Activated CD4-positive, alpha-beta T cell treated with anti-CD3 and anti-CD28 coated beads, Interleukin-2, amount 50 U/mL, for 24 hours (primary cell): ENCODE data around the gene CEP57L1.

ENCODE experiments used
- DNase-seq, 2 donors: peaks; one replicate each; pipeline ENCODE4 v3.0.0-alpha.2; 2020; ENCODE audit warnings: low read depth in 1 of 2, low spot score in 1 of 2

CEP57L1 gene

DNA sequence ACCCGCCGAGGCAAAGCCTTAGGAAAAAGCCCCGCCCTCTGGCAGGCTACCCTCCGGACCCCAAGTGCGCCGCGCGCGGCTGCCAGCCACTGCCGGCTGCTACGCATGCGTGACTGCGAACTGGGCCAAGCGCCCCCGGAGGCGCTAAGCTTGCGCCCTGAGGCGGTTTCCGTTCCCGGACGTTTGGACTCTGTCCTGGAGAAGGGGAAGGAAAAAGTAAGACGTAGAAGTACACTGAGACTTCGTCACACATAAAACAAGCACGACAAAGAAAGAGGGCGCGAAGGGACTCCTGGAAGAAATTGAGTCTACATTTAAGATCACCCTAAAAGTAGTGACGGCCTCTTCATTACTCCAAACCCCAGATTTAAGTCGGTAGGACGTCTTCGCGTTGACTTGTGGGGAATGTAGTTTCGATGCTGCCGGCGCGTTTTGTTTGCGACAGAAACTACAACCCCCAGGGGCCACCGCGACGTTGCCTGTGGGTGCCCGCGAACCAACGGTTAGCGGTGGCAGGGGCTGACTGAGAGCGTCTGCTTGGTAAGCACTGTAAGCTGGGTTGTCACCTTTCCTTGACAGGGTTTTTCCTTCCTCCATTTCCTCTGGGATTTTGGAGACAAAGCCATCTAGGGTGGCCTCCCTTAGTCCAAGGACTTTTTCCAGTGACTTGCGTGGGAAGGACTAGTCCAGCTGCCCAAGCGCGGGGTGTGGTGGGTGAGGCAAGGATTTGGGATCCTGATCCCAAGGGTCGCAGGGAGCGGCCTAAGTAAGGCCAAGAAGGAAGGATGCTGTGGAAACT lies at the start of gene CEP57L1:
TSS of gene CEP57L1 (plus strand) at position 472 of the 799 bp plus-strand sequence. CDS start 49,715 bp downstream, outside the sequence.
- peak; percentile 89 to 92 for DNase-seq

DNA sequence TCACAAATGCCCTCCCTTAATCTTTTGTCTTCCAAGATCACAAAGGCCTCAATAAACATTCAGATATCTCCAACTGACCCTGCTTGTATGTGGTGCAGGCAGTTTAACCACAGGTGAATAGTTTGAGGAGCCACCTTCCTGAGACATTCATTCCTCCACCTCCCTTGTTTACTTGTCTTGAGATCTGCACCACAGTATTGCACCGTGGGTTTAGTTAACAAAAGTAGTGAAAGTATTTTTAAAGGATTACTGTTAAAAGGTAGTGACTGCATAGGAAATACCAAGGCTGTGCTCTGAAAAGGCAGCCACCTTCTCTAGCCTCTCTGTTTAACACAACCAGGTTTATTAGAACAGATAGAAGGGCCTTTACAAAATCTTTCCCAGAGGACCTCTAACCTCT lies 47.1 kb upstream of the CEP57L1 start:
- DNase-seq, result no peak

DNA sequence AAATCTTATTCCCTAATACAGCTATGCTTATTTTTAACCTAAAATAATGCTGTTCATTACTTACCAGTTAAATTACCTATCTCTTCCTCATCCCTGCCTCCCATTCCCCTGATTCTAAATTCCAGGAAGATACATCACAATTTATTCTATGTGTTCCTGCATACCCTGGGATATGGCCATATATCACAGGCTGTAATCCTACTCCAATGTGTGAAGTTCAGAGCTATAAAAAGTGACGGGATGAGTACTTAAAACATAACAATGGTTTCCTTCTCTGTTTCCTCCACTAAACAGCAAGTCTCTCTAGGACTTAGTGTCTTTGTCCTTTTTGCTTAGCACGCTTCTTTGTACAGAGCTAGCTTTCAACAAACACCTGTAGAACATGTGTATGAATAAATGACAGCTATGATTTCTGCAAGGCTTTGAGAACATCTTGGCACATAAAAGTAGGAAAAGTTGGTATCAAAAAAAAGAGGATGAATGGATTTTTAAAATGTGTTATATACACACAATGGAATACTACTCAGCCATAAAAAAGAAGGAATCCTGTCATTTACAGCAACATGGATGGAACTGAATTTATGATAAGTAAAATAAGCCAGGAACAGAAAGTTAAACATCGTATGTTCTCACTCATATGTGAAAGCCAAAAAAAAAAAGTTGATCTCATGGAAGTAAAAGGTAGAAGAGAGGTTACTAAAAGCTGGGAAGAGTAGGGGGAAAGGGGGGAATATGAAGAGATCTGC lies 46.5 kb upstream of the CEP57L1 start:
- no peak for DNase-seq

DNA sequence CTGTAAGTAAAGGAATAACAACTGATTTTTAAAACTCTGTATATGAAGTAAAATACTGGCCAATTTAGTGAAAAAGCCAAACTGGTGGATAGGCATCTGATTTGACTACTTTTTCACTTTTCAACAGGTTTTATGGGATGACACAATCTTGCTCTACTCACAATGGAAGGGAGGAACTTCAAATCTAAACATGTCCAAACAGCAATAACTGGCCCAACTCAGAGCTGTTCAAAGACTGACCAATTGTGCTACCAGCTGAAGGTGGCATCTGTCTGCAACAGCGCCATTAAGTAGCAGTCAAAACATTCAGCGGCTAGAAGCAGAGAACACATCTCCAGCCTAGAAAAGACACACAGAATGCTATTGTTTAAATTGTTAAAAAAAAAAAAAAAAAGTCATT lies 45.3 kb upstream of the CEP57L1 start:
- DNase-seq, result no peak

DNA sequence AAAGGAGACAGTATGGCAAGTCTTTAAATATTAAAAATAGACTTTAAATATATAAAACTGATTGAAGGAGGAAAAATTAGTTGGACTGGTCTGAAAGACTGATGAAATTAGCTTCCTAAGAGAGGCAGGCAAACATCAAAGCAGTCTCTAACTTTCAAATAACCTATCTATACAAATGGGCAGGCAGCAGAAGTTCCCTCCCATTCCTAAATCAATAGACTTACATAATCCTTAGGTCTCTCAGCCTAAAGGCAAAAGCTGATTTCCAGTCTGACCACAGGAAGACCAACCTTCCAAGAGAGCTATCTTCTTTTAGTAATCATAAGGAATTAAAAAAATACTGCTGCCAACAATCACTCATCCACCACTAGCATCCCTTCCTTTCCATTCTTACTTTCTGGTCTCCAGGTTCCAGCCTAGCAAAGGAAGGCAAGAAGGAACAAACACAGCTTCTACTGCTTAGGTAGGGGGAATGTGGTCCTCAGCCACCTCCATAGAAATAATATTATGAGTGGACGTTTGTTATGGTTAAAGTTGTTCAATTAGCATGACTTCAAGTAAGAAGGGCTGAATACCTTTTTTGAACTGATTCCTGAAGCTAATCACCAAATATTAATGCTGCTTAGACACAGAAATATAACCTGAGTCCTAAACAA lies 44.7 kb upstream of the CEP57L1 start:
- DNase-seq, result no peak

DNA sequence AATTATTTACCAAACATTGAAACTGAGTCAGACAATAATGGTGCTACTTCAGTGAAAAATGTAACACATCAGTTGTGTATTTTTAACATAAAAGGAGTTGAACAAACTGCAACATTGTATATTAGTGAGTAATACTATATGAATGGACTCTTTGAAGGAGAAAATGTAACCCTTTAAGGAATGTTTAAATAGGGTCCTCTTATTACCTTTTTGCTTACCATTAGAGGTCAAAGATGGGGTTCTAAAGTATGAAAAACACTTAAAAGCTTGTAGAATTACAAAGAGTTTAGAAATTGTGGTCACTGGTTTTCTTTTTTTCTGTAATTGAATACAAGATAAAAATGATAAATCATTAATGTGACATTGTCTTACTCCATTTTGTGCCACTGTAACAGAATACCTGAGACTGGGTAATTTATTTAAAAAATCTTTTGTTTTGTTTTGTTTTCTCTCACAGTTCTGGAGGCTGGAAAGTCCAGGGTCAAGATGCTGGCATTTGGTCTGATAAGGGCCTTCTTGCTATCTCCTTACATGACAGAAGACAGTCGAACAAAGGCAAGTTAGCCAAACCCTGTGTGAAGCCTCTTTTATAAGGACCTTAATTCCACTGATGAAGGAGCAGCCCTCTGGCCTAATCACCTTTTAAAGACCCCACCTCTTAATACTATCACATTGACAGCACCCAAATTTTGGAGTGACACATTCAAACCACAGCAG lies 43.8 kb upstream of the CEP57L1 start:
- no peak for DNase-seq

DNA sequence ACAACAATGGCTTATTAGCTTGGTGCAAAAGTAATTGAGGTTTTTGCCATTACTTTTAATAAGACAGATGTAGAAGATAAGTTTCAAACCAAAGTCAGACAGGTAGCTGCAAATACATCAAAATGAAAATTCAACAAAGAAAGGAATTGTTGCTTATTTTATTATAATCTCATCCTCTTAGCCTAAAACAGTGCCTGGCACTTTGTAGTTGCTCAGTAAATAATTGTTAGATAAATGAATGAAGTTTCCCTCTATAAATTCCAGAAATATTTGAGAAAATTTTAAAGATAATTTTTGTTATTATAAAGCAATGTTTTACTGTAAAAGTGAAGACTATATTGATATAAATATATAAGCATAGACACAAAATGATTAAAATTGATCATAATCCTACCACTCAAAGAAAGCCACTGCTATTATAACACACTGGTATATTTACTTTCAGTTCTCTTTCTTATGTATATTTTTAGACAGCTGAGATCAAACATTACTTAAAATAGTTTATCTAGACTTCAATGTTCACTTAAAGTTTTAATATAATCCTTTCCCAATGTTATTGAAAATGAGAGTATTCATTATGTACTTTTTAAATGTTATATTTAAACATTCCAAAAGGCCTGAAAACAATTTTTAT lies 43.2 kb upstream of the CEP57L1 start:
- DNase-seq, result no peak

DNA sequence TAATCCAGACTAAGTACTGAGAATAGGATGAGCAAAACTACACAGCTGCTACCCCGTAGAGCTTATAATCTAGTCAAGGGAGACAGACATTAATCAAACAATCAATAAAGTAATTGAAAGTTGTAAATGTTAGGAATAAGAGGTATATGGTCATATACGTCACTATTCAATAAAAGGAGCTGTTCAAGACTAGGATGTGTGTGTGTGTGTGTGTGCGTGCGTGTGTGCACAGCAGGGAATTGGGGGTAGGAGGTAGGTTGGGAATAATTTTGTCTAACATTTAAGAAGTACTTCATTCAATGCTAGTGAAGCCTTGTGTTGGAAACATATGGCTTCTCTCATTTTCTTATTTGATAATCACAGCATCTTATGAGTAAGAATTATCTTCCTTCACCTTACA lies 42.5 kb upstream of the CEP57L1 start:
- DNase-seq, result no peak

DNA sequence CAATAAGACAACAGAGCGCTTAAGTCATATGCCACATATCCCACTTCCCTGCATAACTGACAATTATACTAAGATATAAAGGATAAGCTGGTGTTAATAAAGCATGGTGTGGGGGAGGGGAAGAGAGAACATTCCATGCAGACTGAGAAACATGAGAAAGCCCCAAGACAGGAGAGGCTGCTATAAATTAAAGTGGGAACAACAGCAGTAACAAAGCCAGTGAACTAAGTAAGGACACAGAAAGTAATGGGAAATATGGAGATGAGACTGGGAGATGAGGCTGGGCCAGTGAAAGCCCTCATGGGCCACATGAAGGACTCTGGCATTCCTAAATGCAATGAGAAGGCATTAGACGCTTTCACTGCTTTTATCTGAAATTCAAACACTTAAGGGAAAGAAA lies 42.0 kb upstream of the CEP57L1 start:
- no peak for DNase-seq

DNA sequence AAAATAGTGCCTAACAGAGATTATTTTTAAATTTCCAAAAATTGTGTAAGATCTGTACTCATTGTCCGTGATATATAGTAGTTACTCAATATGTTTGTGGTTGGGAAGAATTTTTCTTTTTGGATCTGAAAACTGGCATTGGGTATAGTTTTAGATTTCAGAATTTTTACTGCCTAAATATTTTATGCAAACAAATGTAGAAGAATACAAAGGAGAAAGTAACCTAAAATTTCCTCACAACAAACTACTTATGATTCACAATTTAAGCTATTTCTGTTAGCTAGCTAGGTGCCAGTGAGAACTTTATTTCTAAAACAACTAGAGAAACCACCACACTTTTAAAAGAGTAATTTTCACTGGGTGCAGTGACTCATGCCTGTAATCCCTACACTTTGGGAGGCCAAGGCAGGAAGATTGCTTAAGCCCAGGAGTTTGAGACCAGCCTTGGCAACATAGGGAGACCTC lies 39.5 kb upstream of the CEP57L1 start:
- DNase-seq, result no peak

DNA sequence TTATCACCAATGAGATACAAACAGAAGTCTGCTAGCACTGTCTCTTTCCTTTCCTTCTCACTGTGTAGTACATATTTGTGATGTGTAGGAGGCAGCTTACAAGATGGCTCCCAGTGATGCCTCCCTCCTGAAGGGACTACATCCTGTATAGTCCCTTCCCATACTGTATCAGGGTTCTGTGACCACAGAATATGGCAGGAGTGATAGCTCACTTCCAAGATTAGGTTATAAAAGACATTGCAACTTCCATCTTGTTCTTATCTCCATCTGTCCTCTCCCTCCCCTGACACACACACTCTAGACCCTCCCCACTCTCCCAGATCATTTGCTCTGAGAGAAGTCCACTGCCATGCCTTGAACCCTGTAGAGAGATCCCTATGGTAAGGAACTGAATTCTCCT lies 38.6 kb upstream of the CEP57L1 start:
- DNase-seq, result no peak

DNA sequence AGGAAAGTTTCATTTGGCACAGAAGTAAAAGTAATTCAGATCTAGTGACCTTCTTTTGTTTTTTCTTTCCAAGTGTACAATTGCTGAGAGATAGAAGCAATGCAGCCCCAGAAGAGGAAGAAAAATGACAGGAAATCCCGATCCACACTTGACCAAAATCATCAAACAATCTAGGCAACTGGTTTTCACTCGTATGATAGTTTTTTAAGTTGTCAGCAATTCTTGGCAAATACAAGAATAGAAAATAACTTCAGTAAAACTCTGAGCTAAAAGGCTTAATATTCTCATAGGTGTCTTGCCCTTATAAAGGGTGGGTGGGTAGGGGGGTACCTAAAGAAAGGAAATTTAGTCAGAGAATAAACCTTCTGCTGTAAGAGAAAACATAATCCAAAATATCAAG lies 36.7 kb upstream of the CEP57L1 start:
- DNase-seq, result no peak

DNA sequence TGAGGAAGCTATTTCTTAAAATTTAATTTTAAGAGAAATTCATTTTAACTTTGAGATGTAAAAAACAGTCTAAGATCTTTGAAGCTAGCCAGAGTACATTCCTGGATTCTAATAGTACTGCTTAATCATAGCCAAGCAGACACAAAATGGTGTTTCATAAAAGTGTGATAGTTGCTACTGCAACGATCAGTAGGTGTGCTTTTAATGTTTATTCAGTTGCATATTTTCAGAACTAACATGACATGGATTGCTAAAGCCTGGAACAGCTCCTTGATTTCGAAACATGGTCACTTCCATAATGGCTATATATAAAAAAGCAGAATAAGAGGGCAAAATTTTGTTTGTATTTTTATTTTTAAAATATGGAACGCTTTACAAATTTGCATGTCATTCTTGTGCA lies 36.2 kb upstream of the CEP57L1 start:
- no peak for DNase-seq

DNA sequence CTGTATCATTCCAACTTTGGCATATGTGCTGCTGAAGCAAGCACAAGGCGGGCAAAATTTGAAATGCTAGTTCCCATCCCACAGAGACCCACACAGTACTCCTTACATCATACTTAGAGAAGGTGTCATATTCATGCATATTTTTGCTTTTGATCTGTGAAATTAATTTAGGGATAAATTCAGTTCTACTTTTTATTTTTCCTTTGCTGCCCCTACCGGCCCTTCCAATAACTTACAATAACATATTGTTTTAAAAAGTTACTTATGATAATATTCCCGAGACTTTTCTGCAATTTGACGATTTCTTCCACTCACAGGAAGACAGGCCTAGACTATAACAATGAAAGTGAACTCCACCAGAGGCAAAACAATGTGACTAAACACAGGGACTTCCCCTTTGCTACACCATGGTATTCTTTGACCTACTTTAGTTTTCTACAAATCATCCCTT lies 35.7 kb upstream of the CEP57L1 start:
- DNase-seq, result peak in 1 of 2 donors; percentile 24

DNA sequence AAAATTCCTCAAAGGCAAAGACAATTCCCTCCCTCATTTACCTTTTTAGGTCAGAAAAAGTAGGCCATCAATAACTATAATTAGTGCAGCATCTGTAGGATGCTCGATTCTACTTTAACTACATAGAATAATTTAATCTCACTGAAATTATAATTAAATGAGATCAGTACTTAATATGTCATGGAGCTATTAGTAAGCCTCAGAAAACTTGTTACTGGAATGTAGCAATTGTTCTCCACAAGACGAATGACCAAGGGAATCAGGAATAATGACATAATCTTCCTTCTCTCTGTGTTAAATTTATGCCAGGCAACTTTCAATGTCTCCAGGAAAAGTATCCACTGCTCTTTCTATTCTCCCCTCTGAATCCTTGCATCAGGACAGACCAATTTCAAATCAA lies 34.7 kb upstream of the CEP57L1 start:
- no peak for DNase-seq

DNA sequence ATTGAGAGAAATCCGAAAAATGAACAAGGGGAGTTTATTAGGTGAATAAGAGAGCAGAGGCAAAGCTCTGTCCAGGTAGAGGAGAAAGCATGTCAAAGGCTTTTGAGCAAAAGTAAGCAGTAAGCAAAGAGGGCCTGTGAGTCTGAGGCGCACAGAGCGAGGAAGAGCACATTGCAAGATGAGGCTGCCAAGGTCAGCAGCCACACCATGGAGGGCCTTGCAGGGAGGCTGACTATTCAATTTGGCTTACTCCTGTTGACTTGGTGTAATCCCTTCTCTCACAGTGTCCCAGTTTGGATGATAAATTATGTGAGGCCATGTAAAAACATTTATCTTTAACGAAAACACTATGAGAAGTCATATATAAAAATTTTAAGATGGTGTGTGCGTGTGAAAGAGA lies 33.1 kb upstream of the CEP57L1 start:
- DNase-seq, result no peak

DNA sequence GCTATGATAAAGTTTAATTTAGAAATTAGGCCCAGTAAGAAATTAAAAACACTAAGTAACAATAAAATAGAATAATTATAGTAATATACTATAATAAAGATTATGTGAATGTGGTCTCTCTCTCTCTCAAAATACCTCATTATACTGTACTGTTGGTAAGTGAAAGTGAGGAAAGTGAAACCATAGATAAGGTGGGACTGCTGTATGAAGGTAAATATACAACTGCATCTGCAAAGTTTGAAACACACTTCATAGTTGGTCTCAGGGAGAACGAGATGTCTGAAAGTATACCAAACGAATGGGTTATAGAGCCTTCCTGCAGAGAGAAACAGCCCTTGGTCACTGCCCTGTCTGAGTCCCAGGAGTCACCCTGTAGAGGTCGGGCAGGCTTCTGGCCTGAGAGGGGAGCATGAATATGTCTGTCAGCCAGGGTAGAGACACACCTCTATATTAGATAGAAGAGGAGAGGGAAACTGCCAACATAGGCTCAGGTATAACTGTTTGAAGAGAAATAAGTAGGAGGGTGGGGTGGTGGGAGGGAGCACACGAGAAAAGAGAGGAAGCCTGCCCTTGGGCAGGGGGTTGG lies 32.4 kb upstream of the CEP57L1 start:
- DNase-seq, result no peak

DNA sequence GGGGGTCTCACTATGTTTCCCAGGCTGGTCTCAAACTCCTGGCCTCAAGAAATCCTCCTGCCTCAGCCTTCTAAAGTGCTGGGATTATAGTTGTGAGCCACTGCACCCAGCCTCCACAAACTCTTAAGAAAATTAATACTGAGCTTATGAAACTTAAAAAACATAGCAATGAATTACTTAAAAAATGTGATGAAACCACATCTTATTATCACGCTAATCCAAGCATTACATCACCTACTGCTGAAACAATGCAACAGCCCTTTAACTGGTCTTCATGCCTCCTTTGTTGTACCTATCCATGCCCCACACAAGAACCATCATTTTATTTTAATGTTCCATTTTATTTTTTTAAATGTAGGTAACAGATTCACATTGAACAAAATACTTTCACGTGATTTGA lies 25.6 kb upstream of the CEP57L1 start:
- no peak for DNase-seq

DNA sequence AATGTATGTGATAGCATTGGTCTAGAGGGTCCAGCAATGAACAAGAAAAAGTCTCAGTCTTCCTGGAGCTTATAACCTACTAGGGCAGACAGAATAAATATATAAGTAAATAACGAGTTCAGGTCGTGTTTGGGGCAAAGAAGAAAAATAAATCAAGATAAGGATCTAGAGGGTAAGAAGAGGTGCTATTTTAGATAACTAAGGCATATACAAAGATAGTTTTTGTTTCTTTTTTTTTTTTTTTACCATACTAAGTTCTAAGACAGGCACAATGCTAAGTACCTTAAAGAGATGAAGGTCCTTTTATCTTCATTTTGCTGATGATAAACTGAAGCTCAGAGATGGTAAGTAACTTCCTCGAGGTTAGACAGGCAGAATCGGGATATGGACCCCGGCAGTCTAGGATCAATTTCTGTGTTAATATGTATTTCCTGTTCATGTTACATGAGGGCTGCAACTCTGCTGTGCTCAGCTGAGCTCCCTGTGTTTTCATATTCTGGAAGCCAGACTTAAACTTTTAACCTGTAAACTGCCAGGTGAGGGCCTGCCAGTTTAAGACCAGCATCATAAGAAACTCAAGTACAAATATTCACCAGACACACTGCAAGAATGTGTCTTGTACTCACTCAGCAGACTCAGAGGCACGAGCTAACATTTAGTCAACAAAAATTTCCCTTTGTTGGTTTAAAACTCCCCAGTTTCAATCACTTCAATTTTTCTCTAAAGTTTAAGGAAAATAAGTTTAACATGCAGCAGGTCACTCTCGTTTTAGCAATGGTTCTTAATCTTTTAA lies 24.0 kb upstream of the CEP57L1 start:
- no peak for DNase-seq
